Limb (tissue), 2 donors: Measurements from ENCODE around the gene LZTS3.
"Not testable (repeated sequence)": the region's sequence is repeated elsewhere in the genome, so short reads cannot be mapped to it uniquely, and the experiment has no call there.

Experiments used
- DNase-seq, 2 donors: peaks; one replicate each; pipeline ENCODE4 v3.0.0-alpha.2; 2016; ENCODE audit errors: extremely low spot score in 2 of 2

LZTS3 gene

GRCh38 chr20:3192226-3193015, 19.1 kb upstream of the LZTS3 start:
- no peak for DNase-seq

GRCh38 chr20:3190681-3191111, 17.3 kb upstream of the LZTS3 start:
- DNase-seq, result no peak

- no peak for DNase-seq
These were observed 16.3 kb upstream of the LZTS3 start for GRCh38 chr20:3189561-3190131.

- no peak for DNase-seq
These were observed 15.6 kb upstream of the LZTS3 start for GRCh38 chr20:3188823-3189413.

- DNase-seq, result not testable (repeated sequence)
These were observed 14.5 kb upstream of the LZTS3 start for GRCh38 chr20:3187861-3188260.

- no peak for DNase-seq
These were observed 10.7 kb upstream of the LZTS3 start for GRCh38 chr20:3183896-3184612.

GRCh38 chr20:3182429-3182828, 9.1 kb upstream of the LZTS3 start:
- DNase-seq, result not testable (repeated sequence)

- DNase-seq, result no peak
These were observed 7.9 kb upstream of the LZTS3 start for GRCh38 chr20:3181270-3181669.

GRCh38 chr20:3180319-3180718, 7.0 kb upstream of the LZTS3 start:
- DNase-seq, result no peak

- no peak for DNase-seq
These were observed 4.6 kb upstream of the LZTS3 start for GRCh38 chr20:3177746-3178485.

- DNase-seq, result no peak
These were observed 1.9 kb upstream of the LZTS3 start for GRCh38 chr20:3175270-3175669.

GRCh38 chr20:3174442-3175261, 1.3 kb upstream of the LZTS3 start:
- no peak for DNase-seq

- peak; percentile 90 to 96 for DNase-seq
These were observed 477 bp upstream of the LZTS3 start for GRCh38 chr20:3173610-3174441.

- no peak for DNase-seq
These were observed 1.0 kb downstream of the LZTS3 start for GRCh38 chr20:3172126-3172932.

GRCh38 chr20:3171391-3172125, 1.8 kb downstream of the LZTS3 start:
- DNase-seq, result no peak

- no peak for DNase-seq
These were observed 4.3 kb downstream of the LZTS3 start for GRCh38 chr20:3168829-3169590.

GRCh38 chr20:3168079-3168828, 5.1 kb downstream of the LZTS3 start:
- DNase-seq, result no peak
